Epithelial cell of esophagus (primary cell): ENCODE results near the gene OSBPL5.

ENCODE experiments used
- DNase-seq: peaks from one replicate; pipeline ENCODE4 v3.0.0; 2010; ENCODE audit warnings: low read depth
- H3K4me3 ChIP-seq: 2 replicates; pipeline ENCODE4 v1.5.1; 2011; ENCODE audit warnings: mild to moderate bottlenecking, low read length, control low read depth
- CTCF ChIP-seq: IDR thresholded peaks from 2 replicates; pipeline ENCODE4 v1.5.1; 2011; ENCODE audit warnings: low read depth, mild to moderate bottlenecking, low read length, control low read depth, inconsistent platforms; ENCODE audit not compliant: insufficient read depth; ENCODE audit errors: missing control alignments

OSBPL5 gene

GRCh38 chr11:3206156-3206921 is 41.2 kb upstream of the OSBPL5 start:
- no peak for DNase-seq
- TF ChIP-seq CTCF = no peak
- H3K4me3 ChIP-seq = no peak overlapping the region

GRCh38 chr11:3205261-3206155 is 40.4 kb upstream of the OSBPL5 start:
- no peak for DNase-seq
- H3K4me3 ChIP-seq = no peak overlapping the region
- no peak for TF ChIP-seq CTCF

GRCh38 chr11:3204141-3205015 is 39.3 kb upstream of the OSBPL5 start:
- no peak for TF ChIP-seq CTCF
- no peak overlapping the region for H3K4me3 ChIP-seq
- no peak for DNase-seq

GRCh38 chr11:3203221-3204043 is 38.3 kb upstream of the OSBPL5 start:
- TF ChIP-seq CTCF = no peak
- peak; percentile 16 for DNase-seq
- H3K4me3 ChIP-seq = no peak overlapping the region

GRCh38 chr11:3202759-3203158 is 37.6 kb upstream of the OSBPL5 start:
- H3K4me3 ChIP-seq = no peak overlapping the region
- TF ChIP-seq CTCF = no peak
- no peak for DNase-seq

- no peak for TF ChIP-seq CTCF
- no peak overlapping the region for H3K4me3 ChIP-seq
- DNase-seq = no peak
Observed at GRCh38 chr11:3202305-3202704, 37.2 kb upstream of the OSBPL5 start.
